ENCODE measurements around the gene MSRB3.
"Not testable (repeated sequence)": the region's sequence is repeated elsewhere in the genome, so short reads cannot be mapped to it uniquely, and the experiment has no call there.

Gene MSRB3

GRCh38 chr12:65308601-65309071 lies 30.2 kb downstream of the MSRB3 start:
- no peak for DNase-seq (ENCODE audit: low read depth)

GRCh38 chr12:65311260-65311659 lies 32.8 kb downstream of the MSRB3 start:
- TF ChIP-seq CTCF (conservative IDR thresholded peaks at IDR 0.05; ENCODE audit: low read depth, low read length) = no peak
- no peak for DNase-seq (ENCODE audit: low read depth)
- H3K4me3 ChIP-seq (ENCODE audit: low read length) = no peak overlapping the region

More at GRCh38 chr12:65308601-65309071, 30.2 kb downstream of the MSRB3 start:
- TF ChIP-seq CTCF (conservative IDR thresholded peaks at IDR 0.05; ENCODE audit: low read depth, low read length) = no peak
- H3K4me3 ChIP-seq (ENCODE audit: low read length) = no peak overlapping the region

- no peak overlapping the region for H3K4me3 ChIP-seq (ENCODE audit: low read length)
- no peak for DNase-seq (ENCODE audit: low read depth)
- peak; percentile 35 for TF ChIP-seq CTCF (conservative IDR thresholded peaks at IDR 0.05; ENCODE audit: low read depth, low read length)
Observed at GRCh38 chr12:65313719-65314317, 35.3 kb downstream of the MSRB3 start.

- DNase-seq (ENCODE audit: low read depth); H3K4me3 ChIP-seq (ENCODE audit: low read length): not testable (repeated sequence)
Observed at GRCh38 chr12:65315238-65315637, 36.8 kb downstream of the MSRB3 start.

DNA sequence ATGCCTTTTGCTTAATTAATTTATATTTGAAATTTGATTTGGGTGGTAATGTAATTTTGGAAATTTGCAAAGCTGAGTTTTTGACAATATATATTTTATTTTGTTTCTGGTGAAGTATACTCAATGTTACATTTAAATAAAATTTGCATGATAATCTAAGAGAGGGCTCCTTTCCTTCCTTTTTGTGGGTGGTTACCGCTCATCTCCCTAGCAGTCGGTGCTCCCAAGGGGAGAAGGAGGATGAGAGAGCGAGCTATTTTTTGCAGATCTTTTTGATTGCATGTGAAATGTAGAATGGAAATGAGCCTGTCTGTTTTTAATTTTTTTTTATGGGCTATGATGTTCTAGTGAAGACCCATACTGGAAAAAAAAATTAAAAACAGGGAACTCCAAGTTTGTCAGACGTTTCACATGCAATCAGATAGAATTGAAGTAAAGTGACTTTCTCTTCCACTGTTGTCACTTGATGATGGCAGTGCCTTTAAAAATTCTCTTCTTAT lies 39.8 kb downstream of the MSRB3 start:
- no peak overlapping the region for H3K4me3 ChIP-seq (ENCODE audit: low read length)
- TF ChIP-seq CTCF (conservative IDR thresholded peaks at IDR 0.05; ENCODE audit: low read depth, low read length) = no peak
- DNase-seq (ENCODE audit: low read depth) = no peak

- H3K4me3 ChIP-seq (ENCODE audit: low read length) = no peak overlapping the region
- no peak for DNase-seq (ENCODE audit: low read depth)
- TF ChIP-seq CTCF (conservative IDR thresholded peaks at IDR 0.05; ENCODE audit: low read depth, low read length) = no peak
Observed at GRCh38 chr12:65319688-65320200, 41.3 kb downstream of the MSRB3 start.

DNA sequence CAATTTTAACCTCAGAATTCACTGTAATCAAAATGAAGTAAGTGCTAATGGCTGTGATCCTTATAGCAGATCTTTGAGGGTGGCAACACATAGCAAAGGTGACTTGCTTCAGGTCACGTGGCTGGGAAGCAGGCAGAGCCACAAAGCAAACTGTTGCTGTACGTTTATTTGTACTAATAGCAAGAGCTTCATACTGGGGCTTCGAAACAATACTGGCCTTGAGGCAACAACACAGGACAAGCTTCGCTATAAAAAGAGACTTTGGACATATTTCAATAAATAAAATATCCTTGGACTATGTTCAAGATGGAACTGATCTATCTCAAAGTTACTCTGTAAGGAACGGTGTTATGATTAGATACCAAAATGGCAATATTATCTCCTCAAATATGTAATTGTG lies 44.6 kb downstream of the MSRB3 start:
- H3K4me3 ChIP-seq (ENCODE audit: low read length) = no peak overlapping the region
- TF ChIP-seq CTCF (conservative IDR thresholded peaks at IDR 0.05; ENCODE audit: low read depth, low read length) = no peak
- no peak for DNase-seq (ENCODE audit: low read depth)

Measured in retinal pigment epithelial cell (primary cell).